Neural cell (in vitro differentiated cells): Measurements from ENCODE around the gene CDKL1. TPM values are rescaled to one million over a fixed set of nuclear protein-coding genes. Genes with fewer than 3 reads are reported as not detected.

Experiments used
- polyA plus RNA-seq: library from polyadenylated mRNA; depleted of rRNA; stranded (reverse); fragments of >200 nt; gene quantifications from 2 replicates; pipeline ENCODE4 v1.2.3, GENCODE V29; 2014
- small RNA-seq, 3 experiments: library from RNA; depleted of rRNA; stranded (forward); fragments of <200 nt; gene quantifications; one replicate each; pipeline ENCODE3, GENCODE V24; 2012

CDKL1 gene
- polyA plus RNA-seq, 1 donor from 2014 or later = 3.1 TPM

Small RNA genes within 50 kb of the gene (small RNA-seq; reads per million reads assigned to genes)
- 0 to 12.2 (median 7.3) reads per million in 3 experiments for gene MIR4504

Other genes starting within 250 kb of the CDKL1 start
- 25.9 and 26.2 TPM in 2 replicates for gene SOS2, start 165.3 kb downstream of the CDKL1 start, polyA plus RNA-seq
- gene L2HGDH, start 84.7 kb downstream of the CDKL1 start, polyA plus RNA-seq = 8.9 and 9.9 TPM in 2 replicates
- gene DMAC2L, start 84.6 kb downstream of the CDKL1 start, polyA plus RNA-seq = 17.1 and 17.9 TPM in 2 replicates
- gene MAP4K5, start 135.7 kb upstream of the CDKL1 start, polyA plus RNA-seq = 110 and 148 TPM in 2 replicates
- gene ATL1, start 163.3 kb upstream of the CDKL1 start, polyA plus RNA-seq = 70.4 and 73.0 TPM in 2 replicates